ENCODE measurements around the gene CDK14.
"Not testable (repeated sequence)": the region's sequence is repeated elsewhere in the genome, so short reads cannot be mapped to it uniquely, and the experiment has no call there.

Gene CDK14

GRCh38 chr7:90789736-90790306 is 193.7 kb downstream of the CDK14 start:
- no peak overlapping the region for H3K4me2 ChIP-seq (ENCODE audit: low read length)
- no peaks in the 10 kb centered on the region for H4K20me1 ChIP-seq (ENCODE audit: insufficient read depth, low read length)
- no peak overlapping the region for H3K27ac ChIP-seq (ENCODE audit: low read length)
- H3K4me3 ChIP-seq (ENCODE audit: low read length), result no peak overlapping the region
- no peaks in the 10 kb centered on the region for H3K9me3 ChIP-seq (ENCODE audit: insufficient read depth, low read length)
- no peak overlapping the region for H3K9ac ChIP-seq (ENCODE audit: low read length)
- H3K36me3 ChIP-seq (replicated peaks; ENCODE audit: low read depth, low read length), result peaks cover 2% of the 10 kb centered on the region
- no peak overlapping the region for H2AFZ ChIP-seq (ENCODE audit: low read depth, low read length)
- no peaks in the 10 kb centered on the region for H3K27me3 ChIP-seq (ENCODE audit: low read depth, low read length)
- H3K4me1 ChIP-seq (ENCODE audit: low read length), result peaks cover 6% of the 10 kb centered on the region; the same call in 1 of the 2 replicates
- TF ChIP-seq CTCF (IDR thresholded peaks at IDR 0.05; ENCODE audit: low read depth, low read length) (no peak), EZH2phosphoT487 (IDR thresholded peaks at IDR 0.05; ENCODE audit: low read depth) (no peak)
- H3K79me2 ChIP-seq (ENCODE audit: low read length), result no peaks in the 10 kb centered on the region

- TF ChIP-seq EZH2phosphoT487 (IDR thresholded peaks at IDR 0.05; ENCODE audit: low read depth), result no peak
- no peak for TF ChIP-seq CTCF (IDR thresholded peaks at IDR 0.05; ENCODE audit: low read depth, low read length)
- H2AFZ ChIP-seq (ENCODE audit: low read depth, low read length), result no peak overlapping the region
- no peaks in the 10 kb centered on the region for H4K20me1 ChIP-seq (ENCODE audit: insufficient read depth, low read length)
- no peak overlapping the region for H3K27ac ChIP-seq (ENCODE audit: low read length)
- H3K79me2 ChIP-seq (ENCODE audit: low read length), result no peaks in the 10 kb centered on the region
- H3K27me3 ChIP-seq (ENCODE audit: low read depth, low read length), result no peaks in the 10 kb centered on the region
- no peak overlapping the region for H3K9ac ChIP-seq (ENCODE audit: low read length)
- no peak overlapping the region for H3K4me3 ChIP-seq (ENCODE audit: low read length)
- H3K4me1 ChIP-seq (ENCODE audit: low read length), result peaks cover 6% of the 10 kb centered on the region; the same call in 1 of the 2 replicates
- peaks cover 2% of the 10 kb centered on the region for H3K36me3 ChIP-seq (replicated peaks; ENCODE audit: low read depth, low read length)
- no peak overlapping the region for H3K4me2 ChIP-seq (ENCODE audit: low read length)
- no peaks in the 10 kb centered on the region for H3K9me3 ChIP-seq (ENCODE audit: insufficient read depth, low read length)
Measured at GRCh38 chr7:90791596-90791995, 195.5 kb downstream of the CDK14 start.

GRCh38 chr7:90792301-90792700 is 196.2 kb downstream of the CDK14 start:
- H3K27ac ChIP-seq (ENCODE audit: low read length), result no peak overlapping the region
- no peaks in the 10 kb centered on the region for H4K20me1 ChIP-seq (ENCODE audit: insufficient read depth, low read length)
- TF ChIP-seq EZH2phosphoT487 (IDR thresholded peaks at IDR 0.05; ENCODE audit: low read depth) (no peak), CTCF (IDR thresholded peaks at IDR 0.05; ENCODE audit: low read depth, low read length) (no peak)
- H3K9ac ChIP-seq (ENCODE audit: low read length), result no peak overlapping the region
- no peak overlapping the region for H3K4me2 ChIP-seq (ENCODE audit: low read length)
- peaks cover 2% of the 10 kb centered on the region for H3K36me3 ChIP-seq (replicated peaks; ENCODE audit: low read depth, low read length)
- H2AFZ ChIP-seq (ENCODE audit: low read depth, low read length), result no peak overlapping the region
- H3K4me3 ChIP-seq (ENCODE audit: low read length), result no peak overlapping the region
- no peaks in the 10 kb centered on the region for H3K79me2 ChIP-seq (ENCODE audit: low read length)
- H3K4me1 ChIP-seq (ENCODE audit: low read length), result peaks cover 6% of the 10 kb centered on the region; the same call in 1 of the 2 replicates
- H3K27me3 ChIP-seq (ENCODE audit: low read depth, low read length), result no peaks in the 10 kb centered on the region
- no peaks in the 10 kb centered on the region for H3K9me3 ChIP-seq (ENCODE audit: insufficient read depth, low read length)

GRCh38 chr7:90794234-90794633 is 198.1 kb downstream of the CDK14 start:
- not testable (repeated sequence) for H3K4me1 ChIP-seq (ENCODE audit: low read length); H3K9ac ChIP-seq (ENCODE audit: low read length); H3K27me3 ChIP-seq (ENCODE audit: low read depth, low read length); H3K79me2 ChIP-seq (ENCODE audit: low read length); H3K9me3 ChIP-seq (ENCODE audit: insufficient read depth, low read length); H3K4me3 ChIP-seq (ENCODE audit: low read length); H3K36me3 ChIP-seq (replicated peaks; ENCODE audit: low read depth, low read length); H3K27ac ChIP-seq (ENCODE audit: low read length); H2AFZ ChIP-seq (ENCODE audit: low read depth, low read length); H4K20me1 ChIP-seq (ENCODE audit: insufficient read depth, low read length); H3K4me2 ChIP-seq (ENCODE audit: low read length)

Data from OCI-LY3 (cell line).